NCI-H146 (cell line): Measurements from ENCODE around the gene TAF6L.
"Not testable (repeated sequence)": the region's sequence is repeated elsewhere in the genome, so short reads cannot be mapped to it uniquely, and the experiment has no call there.

Experiments
- DNase-seq: peaks from one replicate; lab custom pipeline; 2025; lab: John Stamatoyannopoulos, UW

Gene TAF6L

DNA sequence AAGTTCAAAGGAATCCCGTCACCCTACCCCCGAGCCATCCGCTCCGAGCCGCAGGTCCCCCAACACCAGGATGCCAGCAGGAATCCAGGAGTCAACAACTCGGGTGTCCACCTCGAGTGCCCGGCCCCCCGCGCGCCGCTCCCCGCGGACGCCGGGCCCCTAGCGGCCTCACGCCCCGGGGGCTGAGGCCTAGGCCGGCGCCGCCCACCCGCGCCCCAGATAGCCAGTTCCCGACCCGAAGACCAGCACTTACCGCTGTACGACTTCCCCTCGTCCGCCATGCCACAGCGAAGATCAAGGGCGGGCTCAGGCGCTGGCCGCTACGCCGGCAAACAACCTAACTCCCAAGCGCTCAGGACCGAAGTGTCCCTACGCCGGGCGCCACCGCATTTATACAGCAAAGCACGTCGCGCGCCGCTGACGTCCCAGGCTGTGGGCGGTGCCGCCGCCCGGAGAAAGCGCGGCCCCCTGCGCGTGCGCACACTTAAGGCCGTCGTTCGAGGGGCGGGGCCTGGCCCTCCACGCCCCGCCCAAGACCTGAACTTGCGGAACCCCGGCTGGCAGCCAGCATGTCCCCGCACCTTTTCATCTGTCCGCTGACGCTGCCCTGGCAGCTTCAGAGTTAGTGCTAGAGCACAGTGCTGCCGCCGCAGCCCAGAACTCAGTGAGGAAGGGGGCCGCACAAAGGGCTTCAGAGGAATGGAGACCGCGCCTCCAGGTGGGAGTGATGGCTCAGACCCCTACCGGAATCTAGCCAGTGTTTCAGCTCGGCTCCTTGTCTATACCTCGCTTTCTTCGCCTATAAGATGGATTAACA is 34.1 kb downstream of the TAF6L start, which contains the start of gene NXF1:
Gene NXF1 (minus strand): TSS at position 365 of the 817 bp plus-strand sequence. CDS start 84 bp downstream, at position 281.
- DNase-seq = peak; percentile 95

DNA sequence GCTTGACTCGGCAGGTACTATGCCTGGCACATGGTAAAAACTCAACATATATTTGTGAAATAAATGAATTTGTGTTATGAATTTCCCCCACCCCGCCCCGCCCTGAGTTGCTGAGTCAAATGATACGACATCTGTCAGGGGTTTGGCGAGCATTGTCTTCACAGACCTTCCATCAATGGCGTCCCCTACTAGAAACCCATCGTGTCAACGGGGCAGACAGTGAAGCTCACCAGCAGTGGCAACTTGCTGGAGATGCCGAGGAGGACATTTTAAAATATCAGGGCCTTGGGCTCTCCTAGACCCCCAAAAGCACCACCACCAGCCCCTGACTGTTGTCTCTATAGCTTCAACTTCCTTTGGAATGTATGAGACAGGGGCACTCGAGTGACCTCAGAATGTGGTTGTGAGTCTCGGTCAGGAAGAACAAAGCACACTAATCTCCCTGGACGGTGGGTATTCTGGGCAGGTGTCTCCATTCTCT is 34.8 kb downstream of the TAF6L start:
- peak; percentile 43 for DNase-seq

DNA sequence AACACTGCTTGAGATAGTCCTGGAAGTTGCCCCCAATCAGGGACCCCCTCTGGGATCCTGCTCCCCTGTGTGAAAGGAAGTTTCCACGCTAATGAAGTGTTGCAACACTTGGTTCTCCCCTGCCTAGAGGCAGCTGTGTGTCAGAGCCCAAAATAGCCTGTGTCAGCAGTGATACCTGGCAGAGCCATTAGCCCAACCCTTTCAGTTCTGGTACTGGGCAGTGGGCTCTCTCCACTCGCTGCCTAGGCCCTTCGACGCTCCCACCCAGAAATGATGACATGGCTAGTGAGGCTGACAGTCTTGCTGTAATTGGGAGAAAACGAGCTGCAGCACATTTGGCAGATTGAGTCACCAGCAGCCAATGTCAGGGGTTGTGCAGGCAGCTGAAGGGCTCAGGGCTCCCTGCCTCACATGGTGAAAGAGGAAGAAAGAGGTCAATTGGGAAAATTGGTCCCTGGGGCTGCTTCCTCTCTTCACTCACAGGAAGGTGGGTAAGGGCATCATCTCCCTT is 35.5 kb downstream of the TAF6L start:
- no peak for DNase-seq

DNA sequence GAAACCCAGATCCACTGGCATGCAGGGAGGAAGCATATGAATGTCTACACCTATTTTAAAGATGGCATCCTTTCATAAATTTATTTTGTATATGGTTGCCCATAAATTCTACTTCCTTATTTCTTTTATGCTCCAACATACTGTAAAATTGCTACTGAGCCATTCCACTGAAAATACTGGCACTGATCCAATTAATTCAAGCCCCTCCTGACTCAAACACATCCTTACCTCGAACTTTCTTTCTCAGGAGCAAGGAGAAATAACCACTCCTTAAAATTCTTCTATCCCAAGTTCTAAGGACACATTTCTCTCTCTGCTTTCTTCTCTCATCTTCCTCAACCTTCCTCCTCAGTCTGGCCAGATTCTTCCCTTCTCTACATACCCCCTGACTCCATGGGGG is 39.6 kb downstream of the TAF6L start:
- no peak for DNase-seq

DNA sequence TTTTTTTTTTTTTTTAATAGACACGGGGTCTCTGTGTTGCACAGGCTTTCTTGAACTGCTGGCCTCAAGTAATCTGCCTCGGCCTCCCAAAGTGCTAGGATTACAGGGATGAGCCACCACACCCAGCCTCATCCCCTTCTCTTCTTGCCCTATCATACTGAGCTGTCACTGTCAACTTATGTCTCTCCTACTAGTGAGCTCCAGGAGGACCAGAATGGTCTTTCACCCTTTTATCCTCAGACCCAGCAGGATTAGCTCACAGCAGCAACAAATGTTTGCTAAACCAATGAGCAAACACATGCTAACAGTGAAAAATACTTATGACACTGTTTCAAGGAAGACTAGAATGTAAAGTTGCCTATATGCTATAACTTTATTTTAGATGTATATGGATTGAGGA is 40.5 kb downstream of the TAF6L start:
- DNase-seq = no peak

DNA sequence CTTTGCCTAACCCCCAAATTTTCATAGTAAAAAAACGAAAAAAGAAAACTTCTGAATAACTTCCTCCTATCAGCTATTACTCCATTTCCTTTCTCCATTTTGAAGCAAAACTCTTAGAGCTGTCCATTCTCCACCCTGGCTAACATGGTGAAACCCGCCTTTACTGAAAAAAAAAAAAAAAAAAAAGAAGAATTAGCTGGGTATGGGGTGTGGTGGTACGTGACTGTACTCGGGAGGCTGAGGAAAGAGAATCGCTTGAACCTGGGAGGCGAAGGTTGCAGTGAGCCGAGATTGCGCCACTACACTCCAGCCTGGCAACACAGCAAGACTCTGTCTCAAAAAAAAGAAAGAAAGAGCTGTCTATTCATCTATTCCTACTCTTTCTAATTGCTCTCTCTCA is 45.4 kb downstream of the TAF6L start:
- DNase-seq = no peak

DNA sequence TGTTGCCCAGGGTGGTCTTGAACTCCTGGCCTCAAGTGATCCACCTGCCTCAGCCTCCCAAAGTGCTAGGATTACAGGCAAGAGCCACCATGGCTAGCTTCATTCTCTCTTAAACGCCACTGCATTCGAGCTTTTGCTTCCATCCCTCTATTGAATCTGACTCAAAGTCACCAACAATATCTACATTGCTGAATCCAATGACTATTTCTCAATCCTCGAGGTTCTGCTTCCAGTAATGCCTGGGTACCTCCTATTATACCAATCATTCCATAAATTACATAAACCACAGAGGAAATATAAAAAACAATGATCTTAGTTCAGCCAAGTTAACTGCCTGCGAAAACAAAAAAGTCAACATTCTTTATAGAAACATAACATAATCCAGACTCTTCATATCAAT is 45.9 kb downstream of the TAF6L start:
- DNase-seq = no peak

DNA sequence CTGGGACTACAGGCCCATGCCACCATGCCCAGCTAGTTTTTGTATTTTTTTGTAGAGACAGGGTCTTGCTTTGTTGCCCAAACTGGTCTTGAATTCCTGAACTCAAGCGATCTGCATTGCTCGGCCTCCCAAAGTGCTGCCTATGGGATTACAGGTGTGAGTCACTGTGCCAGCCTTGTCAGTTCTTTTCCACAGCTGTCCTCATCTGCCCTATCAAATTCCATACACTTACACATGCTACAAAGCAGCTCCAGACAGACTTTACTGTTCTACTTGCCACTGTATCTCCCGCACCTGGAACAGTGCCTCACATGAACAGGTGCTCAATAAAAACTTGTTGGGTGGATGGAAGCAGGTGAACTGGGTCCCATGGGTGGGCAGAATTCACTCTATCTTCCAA is 52.5 kb downstream of the TAF6L start:
- DNase-seq = no peak

DNA sequence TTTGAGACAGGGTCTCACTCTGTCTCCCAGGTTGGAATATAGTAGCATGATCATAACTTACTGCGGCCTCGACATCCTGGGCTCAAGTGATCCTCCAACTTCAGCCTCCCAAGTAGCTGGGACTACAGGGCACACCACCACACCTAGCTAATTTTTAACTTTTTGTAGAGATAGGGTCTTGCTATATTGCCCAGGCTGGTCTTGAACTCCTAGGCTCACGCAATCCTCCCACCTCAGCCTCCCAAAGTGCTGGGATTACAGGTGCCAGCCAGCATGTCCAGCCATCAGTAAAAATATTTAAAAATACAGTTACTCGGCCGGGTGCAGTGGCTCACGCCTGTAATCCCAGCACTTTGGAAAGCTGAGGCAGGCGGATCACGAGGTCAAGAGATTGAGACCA is 56.9 kb downstream of the TAF6L start:
- DNase-seq = not testable (repeated sequence)

DNA sequence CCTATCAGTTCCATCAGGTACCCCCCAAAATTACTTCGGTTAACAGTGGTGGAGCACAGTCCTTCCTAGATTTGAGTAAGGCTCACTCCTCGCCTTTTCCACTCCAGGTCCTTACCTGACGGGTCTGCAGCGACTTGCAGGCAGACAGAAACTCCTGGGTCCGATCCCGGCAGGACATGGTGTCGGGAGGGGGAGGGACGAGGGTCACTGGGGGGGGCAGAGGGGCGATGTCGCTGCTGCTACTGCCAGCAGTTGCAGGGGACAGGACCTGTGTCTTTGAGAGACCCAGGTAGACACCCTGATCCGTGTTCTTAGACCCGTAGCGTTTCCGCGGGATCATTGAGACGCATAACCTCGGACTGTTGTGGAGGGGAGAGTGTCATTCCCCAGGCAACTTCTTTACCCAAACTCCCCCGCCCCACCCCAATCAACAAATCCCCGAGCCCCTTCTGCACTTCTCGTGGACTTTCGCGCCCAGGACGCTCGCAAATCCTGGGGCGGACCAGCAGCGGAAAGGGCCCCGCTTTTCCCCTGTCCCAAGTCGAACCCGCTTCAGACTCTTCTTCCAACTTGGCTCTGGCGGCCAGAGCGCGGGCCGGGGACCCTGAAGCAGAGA is 59.8 kb downstream of the TAF6L start:
- DNase-seq = peak; percentile 58

DNA sequence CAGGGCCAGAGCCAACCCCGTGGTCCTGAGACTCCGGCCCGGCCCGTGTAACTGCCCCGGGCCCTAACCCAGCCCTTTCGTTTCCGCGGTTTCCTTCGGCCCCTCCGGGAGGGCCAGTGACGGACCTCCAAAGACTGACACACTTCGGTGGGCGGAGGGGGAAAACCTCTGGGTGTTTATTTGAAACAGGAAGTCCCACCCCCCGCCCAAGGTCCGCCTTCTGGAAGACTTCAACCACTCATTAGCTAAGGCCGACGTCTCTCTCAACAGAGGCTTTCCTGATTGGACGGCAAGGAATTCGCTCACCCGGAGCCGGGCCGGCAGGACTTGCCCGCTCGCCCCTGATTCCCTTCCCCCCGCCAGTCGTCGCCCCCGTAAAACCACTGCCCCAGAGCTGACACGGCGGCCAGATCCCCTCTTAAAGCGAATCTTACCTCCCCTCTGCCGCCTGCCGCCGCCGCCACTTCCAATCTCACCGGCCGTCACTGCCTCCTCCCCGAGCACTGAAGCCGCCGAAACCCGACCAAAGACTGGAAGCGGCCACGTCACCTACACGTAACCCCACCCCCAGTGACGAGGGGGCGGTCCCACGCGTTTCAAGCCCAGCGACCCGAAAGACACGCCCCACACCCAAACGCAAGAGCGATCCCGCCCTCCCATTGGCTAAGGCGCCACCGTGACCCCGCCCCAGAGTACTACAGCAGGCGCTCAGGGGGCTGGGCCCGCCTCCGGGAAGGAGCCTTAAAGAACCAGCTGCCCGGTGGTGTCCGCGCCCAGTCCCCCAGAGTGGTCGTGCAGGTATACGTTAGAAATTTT is 60.5 kb downstream of the TAF6L start, which contains the start of gene STX5:
Gene STX5 (minus strand): TSS at position 532 of the 816 bp plus-strand sequence. CDS start 808 bp downstream, outside the sequence.
- DNase-seq = peak; percentile 98

DNA sequence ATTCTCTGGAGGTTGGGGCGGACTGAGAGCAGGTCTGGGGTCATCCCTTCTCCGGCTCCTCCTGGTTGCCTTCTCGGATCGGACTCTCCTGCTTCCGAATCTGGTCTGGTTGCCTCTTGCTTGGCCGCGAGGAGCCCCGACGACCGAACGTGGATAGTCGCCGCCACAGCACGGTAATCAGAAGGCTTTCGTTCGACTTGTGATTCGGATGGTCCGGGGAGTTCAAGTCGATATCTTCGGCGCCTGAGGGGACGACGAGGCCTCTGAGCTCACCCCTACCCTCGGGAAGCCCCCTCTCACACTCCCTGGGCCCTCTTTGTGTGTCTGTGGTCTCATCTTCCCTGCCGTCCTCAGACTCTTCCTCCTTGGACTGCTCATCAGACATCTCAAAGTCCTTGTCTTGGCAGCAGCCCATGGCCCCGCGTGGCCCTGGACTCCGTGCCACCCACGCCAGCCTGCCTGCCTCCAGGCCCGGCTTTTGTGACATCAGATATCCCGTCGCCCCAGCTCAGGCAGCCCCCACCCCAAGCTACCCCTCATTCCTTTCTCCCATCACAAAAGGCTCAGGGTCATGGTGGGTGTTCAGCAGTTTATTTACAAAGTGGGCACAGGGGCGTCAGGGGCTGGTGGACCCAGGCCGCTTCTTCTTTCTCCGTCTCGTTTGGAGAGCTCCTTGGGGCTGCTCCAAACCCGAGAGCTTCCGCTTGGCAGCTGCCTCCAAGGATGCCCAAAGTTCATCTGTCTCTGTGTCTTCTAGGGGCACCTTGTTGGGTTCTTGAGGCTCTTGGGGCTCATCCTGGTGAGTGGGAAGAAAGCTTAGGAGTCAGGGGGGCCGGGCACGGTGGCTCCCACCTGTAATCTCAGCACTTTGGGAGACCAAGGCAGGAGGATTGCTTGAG is 61.4 kb downstream of the TAF6L start, which contains the start of gene TEX54:
Gene TEX54 (minus strand): TSS at position 506 of the 899 bp plus-strand sequence.
- peak; percentile 65 for DNase-seq

DNA sequence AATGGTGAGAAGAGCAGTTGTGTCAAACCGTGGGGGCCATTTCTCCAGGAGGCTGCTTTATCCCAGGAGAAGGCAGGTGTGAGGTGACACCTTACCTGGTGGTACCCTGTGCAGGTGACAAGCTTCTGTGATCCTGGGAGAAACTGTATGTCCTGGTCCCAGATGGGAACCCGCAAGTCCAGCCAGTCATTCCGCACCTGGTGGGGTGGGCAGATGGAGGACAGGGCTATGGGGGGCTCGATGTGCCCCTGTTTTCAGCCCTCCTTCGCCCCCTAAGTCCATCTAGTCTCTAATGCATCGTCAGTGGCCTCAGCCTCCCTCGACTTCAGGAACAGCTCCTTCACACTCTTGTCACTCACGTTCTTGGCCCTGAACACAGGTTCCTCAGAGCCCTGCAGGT is 64.1 kb downstream of the TAF6L start:
- DNase-seq = no peak
